ENCODE results near the gene CYBA. TPM values are rescaled to one million over a fixed set of nuclear protein-coding genes. Genes with fewer than 3 reads are reported as not detected.

CYBA gene
- total RNA-seq, 2 experiments from 2014 or later: 359 to 601 TPM

DNA sequence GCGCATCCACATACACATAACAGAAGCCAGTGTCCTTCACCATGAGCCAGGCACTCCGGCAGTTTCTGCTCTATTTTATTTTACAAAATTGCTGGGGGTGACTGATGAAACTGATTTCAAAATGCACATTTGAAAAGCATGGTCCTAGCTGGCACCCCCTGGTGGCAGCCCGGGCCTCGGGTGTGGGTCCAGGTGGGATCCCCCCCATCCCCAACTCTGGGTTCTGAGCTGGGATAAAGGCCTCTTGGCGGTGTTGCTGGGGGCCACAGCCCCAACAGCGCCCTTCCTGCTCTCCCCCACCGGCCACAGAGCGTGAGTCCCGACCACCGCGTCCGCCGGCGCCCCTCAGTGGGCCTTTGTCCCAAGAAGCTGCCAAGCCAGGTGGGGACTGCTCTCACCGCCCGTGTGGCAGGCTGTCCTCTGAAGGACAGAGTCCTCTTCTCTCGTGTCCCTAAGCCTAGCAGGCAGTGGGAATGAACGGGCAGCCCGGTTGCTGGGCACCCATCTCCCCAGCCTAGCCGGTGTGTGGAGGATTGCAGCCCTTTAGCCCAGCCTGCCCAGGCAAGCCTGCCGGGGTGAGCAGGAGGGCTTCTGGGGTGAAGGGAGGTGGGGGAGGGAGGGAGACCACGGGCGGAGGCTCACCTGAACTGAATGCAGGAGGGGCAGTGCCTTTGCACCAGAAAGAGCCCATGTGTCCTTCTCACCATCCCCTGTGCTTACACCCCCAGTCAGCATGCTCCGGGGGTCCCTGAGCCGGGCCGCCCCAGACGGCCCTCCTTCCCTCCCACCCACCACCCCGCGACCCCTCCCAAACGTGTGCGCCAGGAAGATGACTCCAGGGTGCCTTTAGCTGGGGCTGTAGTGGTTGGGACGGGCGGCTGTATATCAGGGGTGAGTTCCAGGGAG, 34.6 kb upstream of the CYBA start:
- Histone ChIP-seq H3K4me1 (ENCODE audit: insufficient read depth, low read length, poor library complexity, severe bottlenecking) (peaks cover 53% of the 10 kb centered on the region), H3K79me2 (ENCODE audit: insufficient read depth, low read depth, low read length) (no peaks in the 10 kb centered on the region), H3K9me3 (ENCODE audit: low read length) (no peaks in the 10 kb centered on the region), H3K27ac (ENCODE audit: low read depth, low read length, poor library complexity, severe bottlenecking) (peak overlapping the region; percentile 0), H3K4me3 (ENCODE audit: low read depth, low read length, poor library complexity, severe bottlenecking) (peak overlapping the region; percentile 77), H3K4me2 (ENCODE audit: low read length) (peak overlapping the region; percentile 82), H3K9me2 (ENCODE audit: insufficient read depth, low read length) (no peaks in the 10 kb centered on the region), H3K36me3 (ENCODE audit: insufficient read depth, low read length) (no peaks in the 10 kb centered on the region), H4K20me1 (ENCODE audit: insufficient read depth, low read length) (no peaks in the 10 kb centered on the region), H2AFZ (ENCODE audit: low read length) (peak overlapping the region; percentile 47; the same call in 1 of the 2 replicates)
- ChIA-PET POLR2A (interaction anchor here (0.6 to 0.7 kb wide), 2 partner anchors 12 to 19 kb away, joined by 3 to 6 read pairs; no protein-coding TSS in a partner anchor), CTCF (ENCODE audit: unreplicated experiment) (interaction anchor here (1.2 kb wide), 1 partner anchor 21 kb away, joined by 3 read pairs; no protein-coding TSS in a partner anchor)
- intact Hi-C loops (cut with micrococcal nuclease; ENCODE audit: unreplicated experiment): loop anchor here (1.0 kb wide), 2 partner anchors 13 to 34 kb away; partner anchors contain the start of gene CYBA
- no TSS peak for BruUV-seq (replicated peaks)
- TF ChIP-seq, protein P1, sequence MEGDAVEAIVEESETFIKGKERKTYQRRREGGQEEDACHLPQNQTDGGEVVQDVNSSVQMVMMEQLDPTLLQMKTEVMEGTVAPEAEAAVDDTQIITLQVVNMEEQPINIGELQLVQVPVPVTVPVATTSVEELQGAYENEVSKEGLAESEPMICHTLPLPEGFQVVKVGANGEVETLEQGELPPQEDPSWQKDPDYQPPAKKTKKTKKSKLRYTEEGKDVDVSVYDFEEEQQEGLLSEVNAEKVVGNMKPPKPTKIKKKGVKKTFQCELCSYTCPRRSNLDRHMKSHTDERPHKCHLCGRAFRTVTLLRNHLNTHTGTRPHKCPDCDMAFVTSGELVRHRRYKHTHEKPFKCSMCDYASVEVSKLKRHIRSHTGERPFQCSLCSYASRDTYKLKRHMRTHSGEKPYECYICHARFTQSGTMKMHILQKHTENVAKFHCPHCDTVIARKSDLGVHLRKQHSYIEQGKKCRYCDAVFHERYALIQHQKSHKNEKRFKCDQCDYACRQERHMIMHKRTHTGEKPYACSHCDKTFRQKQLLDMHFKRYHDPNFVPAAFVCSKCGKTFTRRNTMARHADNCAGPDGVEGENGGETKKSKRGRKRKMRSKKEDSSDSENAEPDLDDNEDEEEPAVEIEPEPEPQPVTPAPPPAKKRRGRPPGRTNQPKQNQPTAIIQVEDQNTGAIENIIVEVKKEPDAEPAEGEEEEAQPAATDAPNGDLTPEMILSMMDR (conservative IDR thresholded peaks at IDR 0.05; ENCODE audit: low read length): peak; percentile 96
- TF ChIP-seq EZH2phosphoT487 (IDR thresholded peaks at IDR 0.05; ENCODE audit: borderline replicate concordance, low read depth, low read length): no peak
- DNase-seq (ENCODE audit: low spot score): peak; percentile 65

DNA sequence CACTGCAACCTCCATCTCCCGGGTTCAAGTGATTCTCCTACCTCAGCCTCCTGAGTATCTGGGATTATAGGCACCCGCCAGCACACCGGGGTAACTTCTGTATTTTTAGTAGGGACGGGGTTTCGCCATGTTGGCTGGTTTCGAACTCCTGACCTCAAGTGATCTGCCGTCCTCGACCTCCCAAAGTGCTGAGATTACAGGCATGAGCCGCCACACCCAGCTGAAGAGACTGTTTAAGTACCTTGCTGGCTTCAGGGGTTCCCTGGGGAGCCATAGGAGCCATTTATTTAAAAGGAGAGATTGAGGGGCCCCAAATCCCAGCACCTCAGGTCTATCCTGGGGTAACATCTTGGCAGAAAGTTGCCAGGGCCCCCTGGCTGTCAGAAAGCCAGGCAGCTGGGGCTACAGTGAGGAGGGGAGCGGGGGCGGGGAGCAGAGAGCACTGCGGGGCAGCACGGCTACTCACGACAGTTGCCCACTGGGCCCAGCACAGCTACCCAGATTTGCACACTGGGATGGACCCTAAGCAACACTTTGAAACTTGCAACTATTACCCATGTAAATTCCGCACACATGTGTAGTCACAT, 33.8 kb upstream of the CYBA start:
- Histone ChIP-seq H3K4me1 (ENCODE audit: insufficient read depth, low read length, poor library complexity, severe bottlenecking) (peaks cover 61% of the 10 kb centered on the region), H3K4me2 (ENCODE audit: low read length) (peak overlapping the region; percentile 82), H4K20me1 (ENCODE audit: insufficient read depth, low read length) (no peaks in the 10 kb centered on the region), H3K9me2 (ENCODE audit: insufficient read depth, low read length) (no peaks in the 10 kb centered on the region), H3K36me3 (ENCODE audit: insufficient read depth, low read length) (no peaks in the 10 kb centered on the region), H3K4me3 (ENCODE audit: low read depth, low read length, poor library complexity, severe bottlenecking) (peak overlapping the region; percentile 77), H3K27ac (ENCODE audit: low read depth, low read length, poor library complexity, severe bottlenecking) (peak overlapping the region; percentile 0), H2AFZ (ENCODE audit: low read length) (no peak overlapping the region), H3K79me2 (ENCODE audit: insufficient read depth, low read depth, low read length) (no peaks in the 10 kb centered on the region), H3K9me3 (ENCODE audit: low read length) (no peaks in the 10 kb centered on the region)
- POLR2A ChIA-PET: no interaction called here
- CTCF ChIA-PET (ENCODE audit: unreplicated experiment): interaction anchor here (1.2 kb wide), 1 partner anchor 21 kb away, joined by 3 read pairs; no protein-coding TSS in a partner anchor
- DNase-seq (ENCODE audit: low spot score): no peak
- TF ChIP-seq EZH2phosphoT487 (IDR thresholded peaks at IDR 0.05; ENCODE audit: borderline replicate concordance, low read depth, low read length): no peak
- TF ChIP-seq, protein P1 (conservative IDR thresholded peaks at IDR 0.05; ENCODE audit: low read length): no peak
- intact Hi-C loops (cut with micrococcal nuclease; ENCODE audit: unreplicated experiment): loop anchor here (1.0 kb wide), 1 partner anchor 33 kb away; the partner anchor contains the start of gene CYBA
- no TSS peak for BruUV-seq (replicated peaks)
